ENCODE measurements around the gene IREB2. TPM values are rescaled to one million over a fixed set of nuclear protein-coding genes. Genes with fewer than 3 reads are reported as not detected.

The IREB2 gene
- total RNA-seq, 1 donor from 2014 or later: 84.9 TPM

DNA sequence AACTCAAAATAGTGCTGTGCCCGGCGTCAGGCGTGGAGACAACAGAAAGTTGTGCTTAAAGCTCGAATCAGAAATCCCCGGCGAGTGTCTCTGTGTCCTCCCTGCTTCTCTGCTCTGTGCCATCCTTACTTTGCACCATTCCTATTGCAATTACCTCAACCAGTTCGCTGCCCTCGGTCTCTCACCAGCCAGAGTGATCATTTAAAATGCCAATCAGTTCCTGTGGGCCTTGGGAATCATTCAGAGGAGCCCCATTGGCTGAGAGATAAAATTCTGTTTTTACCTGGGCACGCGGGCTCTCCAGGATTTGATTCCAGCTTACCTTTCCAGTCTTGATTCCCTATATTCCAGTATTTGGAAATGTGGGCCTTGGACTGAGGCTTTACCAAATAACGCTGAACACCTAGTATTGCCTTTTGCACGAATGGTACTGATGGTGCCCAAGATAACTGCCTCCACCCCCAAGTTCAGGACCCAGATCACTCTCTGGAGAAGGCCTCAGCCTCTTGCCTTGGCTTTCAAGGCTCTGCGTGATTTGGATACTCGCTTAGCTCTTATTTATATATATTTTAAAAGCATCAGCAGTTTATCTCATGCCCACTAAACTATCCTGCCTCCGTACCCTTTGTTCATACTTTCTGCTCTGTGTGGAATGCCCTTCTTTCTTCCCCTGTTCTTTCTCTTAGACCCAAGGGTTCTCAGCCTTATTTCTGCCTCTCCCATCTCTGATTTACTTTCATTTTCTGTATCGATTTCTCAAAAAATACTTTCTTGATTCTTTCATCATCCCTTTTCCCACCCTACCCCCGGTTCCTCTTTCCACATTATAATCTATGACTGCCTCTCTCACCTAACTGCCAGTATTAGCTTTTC lies 103.1 kb downstream of the IREB2 start:
- no peak for DNase-seq (ENCODE audit: low spot score in 2 of 2, unreplicated experiment in 2 of 2)
- Mint-ChIP-seq H3K27me3 (ENCODE audit: low read depth) (no peaks in the 10 kb centered on the region), H3K27ac (peak overlapping the region; percentile 98)

DNA sequence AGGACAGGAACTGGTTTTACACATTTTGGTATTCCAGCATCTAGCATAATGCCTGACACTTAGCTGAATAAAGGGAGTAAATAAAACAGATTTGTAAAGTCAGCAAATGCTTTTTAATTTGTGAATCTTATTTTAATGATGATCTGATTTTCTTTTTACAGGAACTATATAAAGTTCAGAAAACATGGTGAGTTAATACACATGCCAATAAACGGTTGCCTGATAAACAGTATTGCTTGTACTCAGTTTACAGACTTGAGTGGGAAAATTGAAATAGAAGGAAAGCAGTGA lies 103.7 kb downstream of the IREB2 start:
- Mint-ChIP-seq H3K9me3 (no peaks in the 10 kb centered on the region), H3K4me1 (peaks cover 16% of the 10 kb centered on the region), H3K27ac (peak overlapping the region; percentile 90), H3K4me3 (peak overlapping the region; percentile 95), H3K36me3 (peaks cover 23% of the 10 kb centered on the region), H3K27me3 (ENCODE audit: low read depth) (no peaks in the 10 kb centered on the region)
- no peak for DNase-seq (ENCODE audit: low spot score in 2 of 2, unreplicated experiment in 2 of 2)
- TF ChIP-seq, protein P1, sequence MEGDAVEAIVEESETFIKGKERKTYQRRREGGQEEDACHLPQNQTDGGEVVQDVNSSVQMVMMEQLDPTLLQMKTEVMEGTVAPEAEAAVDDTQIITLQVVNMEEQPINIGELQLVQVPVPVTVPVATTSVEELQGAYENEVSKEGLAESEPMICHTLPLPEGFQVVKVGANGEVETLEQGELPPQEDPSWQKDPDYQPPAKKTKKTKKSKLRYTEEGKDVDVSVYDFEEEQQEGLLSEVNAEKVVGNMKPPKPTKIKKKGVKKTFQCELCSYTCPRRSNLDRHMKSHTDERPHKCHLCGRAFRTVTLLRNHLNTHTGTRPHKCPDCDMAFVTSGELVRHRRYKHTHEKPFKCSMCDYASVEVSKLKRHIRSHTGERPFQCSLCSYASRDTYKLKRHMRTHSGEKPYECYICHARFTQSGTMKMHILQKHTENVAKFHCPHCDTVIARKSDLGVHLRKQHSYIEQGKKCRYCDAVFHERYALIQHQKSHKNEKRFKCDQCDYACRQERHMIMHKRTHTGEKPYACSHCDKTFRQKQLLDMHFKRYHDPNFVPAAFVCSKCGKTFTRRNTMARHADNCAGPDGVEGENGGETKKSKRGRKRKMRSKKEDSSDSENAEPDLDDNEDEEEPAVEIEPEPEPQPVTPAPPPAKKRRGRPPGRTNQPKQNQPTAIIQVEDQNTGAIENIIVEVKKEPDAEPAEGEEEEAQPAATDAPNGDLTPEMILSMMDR (IDR thresholded peaks at IDR 0.05; ENCODE audit: unreplicated experiment): no peak

More for the DNA sequence above, 103.1 kb downstream of the IREB2 start:
- peaks cover 16% of the 10 kb centered on the region for H3K4me1 Mint-ChIP-seq
- peaks cover 20% of the 10 kb centered on the region for H3K36me3 Mint-ChIP-seq
- TF ChIP-seq, protein P1 (IDR thresholded peaks at IDR 0.05; ENCODE audit: unreplicated experiment): no peak
- H3K9me3 Mint-ChIP-seq: no peaks in the 10 kb centered on the region
- peak overlapping the region; percentile 95 for H3K4me3 Mint-ChIP-seq

DNA sequence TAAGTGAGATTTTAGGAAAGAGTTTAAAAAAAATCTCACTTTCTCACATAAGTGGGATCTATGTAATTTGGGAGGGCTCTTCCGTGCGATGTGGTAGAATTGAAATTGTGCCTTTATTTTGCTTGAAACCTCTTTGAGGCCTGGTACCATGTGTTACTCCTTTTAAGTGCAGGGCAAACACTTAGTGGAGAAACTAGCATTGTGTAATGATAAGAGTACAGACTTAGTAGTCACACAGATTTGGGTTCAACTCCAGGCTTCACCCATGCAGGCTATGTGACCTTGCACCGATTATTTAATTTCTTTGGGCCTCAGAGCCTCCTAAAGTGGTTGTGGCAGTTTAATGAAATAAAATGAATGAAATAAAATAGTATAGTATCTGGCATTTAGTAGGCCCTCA lies 104.6 kb downstream of the IREB2 start:
- H3K27me3 Mint-ChIP-seq (ENCODE audit: low read depth): no peaks in the 10 kb centered on the region
- H3K4me3 Mint-ChIP-seq: peak overlapping the region; percentile 28
- peaks cover 25% of the 10 kb centered on the region for H3K36me3 Mint-ChIP-seq
- TF ChIP-seq, protein P1 (IDR thresholded peaks at IDR 0.05; ENCODE audit: unreplicated experiment): no peak
- peaks cover 16% of the 10 kb centered on the region for H3K4me1 Mint-ChIP-seq
- H3K9me3 Mint-ChIP-seq: no peaks in the 10 kb centered on the region
- no peak for DNase-seq (ENCODE audit: low spot score in 2 of 2, unreplicated experiment in 2 of 2)
- H3K27ac Mint-ChIP-seq: peak overlapping the region; percentile 25

DNA sequence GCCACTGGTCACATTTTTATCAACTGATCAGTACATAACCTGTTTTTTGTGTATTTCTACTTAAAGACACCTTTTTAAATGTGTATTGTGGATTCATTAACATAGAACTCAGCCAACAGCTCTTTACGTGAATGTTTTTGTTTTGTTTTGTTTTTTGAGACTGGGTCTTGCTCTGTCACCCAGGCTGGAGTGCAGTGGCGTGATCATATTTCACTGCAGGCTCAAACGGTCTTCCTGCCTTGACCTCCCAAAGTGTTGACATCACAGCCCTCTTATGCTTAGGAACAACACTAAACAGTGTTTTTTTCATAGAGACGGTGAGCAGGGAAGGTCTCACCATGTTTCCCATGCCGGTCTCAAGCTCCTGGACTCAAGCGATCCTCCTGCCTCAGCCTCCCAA lies 112.2 kb downstream of the IREB2 start:
- Mint-ChIP-seq H3K4me1 (no peaks in the 10 kb centered on the region), H3K27me3 (ENCODE audit: low read depth) (peaks cover 2% of the 10 kb centered on the region), H3K27ac (no peak overlapping the region), H3K36me3 (peaks cover 32% of the 10 kb centered on the region), H3K9me3 (no peaks in the 10 kb centered on the region), H3K4me3 (no peak overlapping the region)
- DNase-seq (ENCODE audit: low spot score in 2 of 2, unreplicated experiment in 2 of 2): no peak
- TF ChIP-seq, protein P1 (IDR thresholded peaks at IDR 0.05; ENCODE audit: unreplicated experiment): no peak

DNA sequence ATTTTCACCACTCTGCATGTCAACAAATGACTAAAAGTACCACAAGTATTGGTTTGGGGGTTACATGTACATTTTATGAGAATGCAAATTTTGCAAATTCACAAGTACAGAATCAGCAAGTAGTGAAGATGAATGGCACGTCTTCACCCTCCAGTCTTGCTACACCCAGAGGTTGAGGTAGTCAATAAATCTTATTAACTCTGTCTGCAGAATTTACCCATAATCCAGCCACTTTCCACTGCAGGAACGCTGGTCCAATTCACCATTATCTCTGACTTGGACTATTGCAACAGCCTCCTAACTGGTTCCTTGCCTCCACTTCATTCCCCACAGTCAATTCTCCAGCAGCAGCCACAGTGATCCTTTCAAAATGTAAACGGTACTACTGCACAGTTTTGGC lies 112.8 kb downstream of the IREB2 start:
- H3K4me3 Mint-ChIP-seq: no peak overlapping the region
- no peaks in the 10 kb centered on the region for H3K9me3 Mint-ChIP-seq
- no peak for DNase-seq (ENCODE audit: low spot score in 2 of 2, unreplicated experiment in 2 of 2)
- no peak overlapping the region for H3K27ac Mint-ChIP-seq
- TF ChIP-seq, protein P1 (IDR thresholded peaks at IDR 0.05; ENCODE audit: unreplicated experiment): no peak
- no peaks in the 10 kb centered on the region for H3K4me1 Mint-ChIP-seq
- peaks cover 2% of the 10 kb centered on the region for H3K27me3 Mint-ChIP-seq (ENCODE audit: low read depth)
- peaks cover 28% of the 10 kb centered on the region for H3K36me3 Mint-ChIP-seq

Other genes starting within 250 kb of the IREB2 start
- 0.57 to 1.2 TPM (median 0.73 TPM) in 3 replicates for gene ACSBG1, start 203.7 kb upstream of the IREB2 start, total RNA-seq
- 0.13 to 0.18 TPM in 2 of 3 replicates, not detected in the other for gene DNAJA4, start 173.7 kb upstream of the IREB2 start, total RNA-seq
- gene SKIC8, start 138.6 kb upstream of the IREB2 start, total RNA-seq: 51.2 to 55.1 TPM (median 54.8 TPM) in 3 replicates
- gene CRABP1, start 97.9 kb upstream of the IREB2 start, total RNA-seq: 144 to 156 TPM (median 155 TPM) in 3 replicates
- 5.6 to 7.0 TPM (median 6.0 TPM) in 3 replicates for gene HYKK, start 69.4 kb downstream of the IREB2 start, total RNA-seq
- gene PSMA4, start 102.2 kb downstream of the IREB2 start, total RNA-seq: 163 to 176 TPM (median 165 TPM) in 3 replicates
- gene CHRNA5, start 127.3 kb downstream of the IREB2 start, total RNA-seq: 5.1 to 7.6 TPM (median 5.5 TPM) in 3 replicates
- gene CHRNA3, start 182.8 kb downstream of the IREB2 start, total RNA-seq: 1.9 to 4.0 TPM (median 2.4 TPM) in 3 replicates
- gene CHRNB4, start 203.0 kb downstream of the IREB2 start, total RNA-seq: 2.2 to 3.2 TPM (median 2.8 TPM) in 3 replicates

Measured in mesothelial cell of epicardium (in vitro differentiated cells).